Retina (tissue), 1 donor: ENCODE measurements around the gene ASCL3.
"Not testable (repeated sequence)": the region's sequence is repeated elsewhere in the genome, so short reads cannot be mapped to it uniquely, and the experiment has no call there.

Source experiments
- DNase-seq: peaks from one replicate; pipeline ENCODE4 v3.0.0-alpha.2; 2016

ASCL3 gene

DNA sequence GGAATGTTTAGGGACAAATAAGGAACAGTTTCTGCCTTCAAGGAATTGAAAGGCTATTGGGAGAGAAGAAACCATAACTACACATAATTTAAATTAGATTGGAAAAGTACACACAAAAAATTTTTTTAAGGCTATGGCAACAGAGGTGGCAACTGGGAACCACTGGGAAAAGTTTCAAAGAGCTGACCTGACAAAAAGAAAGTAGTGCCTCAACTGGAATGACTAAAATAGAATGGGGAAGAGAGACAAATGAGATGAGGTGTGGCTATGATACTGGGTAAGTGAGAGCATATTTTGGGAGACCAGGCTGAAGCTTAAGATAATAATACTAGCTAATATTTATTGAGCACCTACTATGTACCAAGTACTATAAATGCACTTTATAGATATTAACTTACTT is 34.7 kb downstream of the ASCL3 start:
- no peak for DNase-seq

DNA sequence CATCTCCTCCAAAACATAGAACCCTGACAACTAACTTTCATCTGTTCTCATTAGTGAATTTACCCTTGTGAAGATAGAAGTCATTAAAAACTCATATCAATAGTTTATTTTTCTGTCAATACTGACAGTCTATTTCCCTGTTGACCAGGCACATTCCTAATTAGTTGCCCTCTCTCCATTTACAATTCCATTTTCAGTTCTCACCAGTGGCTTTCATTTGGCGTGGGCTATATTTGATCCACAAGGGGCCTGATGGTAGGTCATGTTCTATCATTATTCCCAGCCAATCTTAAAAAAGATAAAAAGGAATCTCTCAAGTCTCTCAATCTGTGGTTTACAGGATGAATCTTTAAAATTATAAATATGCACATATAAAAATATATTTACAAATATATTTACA is 35.7 kb downstream of the ASCL3 start:
- DNase-seq, result no peak

DNA sequence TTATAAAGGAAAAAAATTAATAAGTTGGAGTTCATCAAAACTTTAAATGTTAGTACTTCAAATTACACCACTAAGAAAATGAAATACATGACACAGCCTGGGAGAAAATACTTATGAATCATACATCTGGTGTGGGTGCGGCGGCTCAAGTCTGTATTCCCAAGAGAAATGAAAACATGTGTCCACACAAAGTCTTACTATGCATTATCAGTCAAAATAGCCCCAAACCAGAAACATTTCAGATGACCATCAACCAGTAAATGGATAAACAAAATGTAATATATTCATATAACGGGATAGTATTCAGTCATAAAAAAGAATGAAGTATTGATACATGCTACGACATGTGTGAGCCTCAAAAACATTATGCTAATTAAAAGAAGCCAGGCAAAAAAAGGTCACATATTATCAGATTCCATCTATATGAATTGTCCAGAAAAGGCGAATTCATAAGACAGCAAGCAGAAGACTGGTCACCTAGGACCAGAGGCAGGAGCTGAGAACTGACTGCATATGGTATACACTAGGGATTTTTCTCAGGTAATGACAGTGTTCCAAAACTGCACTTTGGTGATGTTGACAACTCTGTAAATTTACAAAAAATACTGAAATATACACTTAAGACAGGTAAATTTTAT is 37.2 kb downstream of the ASCL3 start:
- DNase-seq, result no peak

DNA sequence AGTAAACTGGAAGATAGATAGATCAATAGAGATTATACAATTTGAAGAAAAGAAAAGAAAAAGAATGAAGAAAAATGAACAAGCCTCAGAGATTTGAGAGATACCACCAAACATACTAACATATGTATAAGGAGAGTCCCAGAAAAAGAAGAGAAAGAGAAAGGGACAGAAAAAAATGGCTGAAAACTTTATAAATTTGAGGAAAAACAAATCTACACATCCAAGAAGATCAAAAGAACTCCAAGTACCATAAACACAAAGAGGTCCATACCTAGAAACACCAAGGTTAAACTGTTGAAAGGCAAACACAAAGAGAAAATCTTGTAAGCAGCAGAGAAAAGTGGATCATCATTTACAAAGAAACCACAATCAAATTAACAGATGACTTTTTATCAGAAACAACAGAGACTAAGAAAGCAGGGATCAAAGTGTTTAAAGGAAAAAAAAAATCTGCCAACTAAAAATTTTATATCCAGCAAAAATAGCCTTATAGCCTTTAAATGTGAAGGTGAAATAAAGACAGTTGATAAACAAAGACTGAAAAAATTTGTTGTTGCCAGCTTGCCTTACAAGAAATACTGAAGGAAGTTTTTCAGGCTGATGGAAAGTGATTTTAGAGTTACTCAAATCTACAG is 43.6 kb downstream of the ASCL3 start:
- DNase-seq, result no peak

DNA sequence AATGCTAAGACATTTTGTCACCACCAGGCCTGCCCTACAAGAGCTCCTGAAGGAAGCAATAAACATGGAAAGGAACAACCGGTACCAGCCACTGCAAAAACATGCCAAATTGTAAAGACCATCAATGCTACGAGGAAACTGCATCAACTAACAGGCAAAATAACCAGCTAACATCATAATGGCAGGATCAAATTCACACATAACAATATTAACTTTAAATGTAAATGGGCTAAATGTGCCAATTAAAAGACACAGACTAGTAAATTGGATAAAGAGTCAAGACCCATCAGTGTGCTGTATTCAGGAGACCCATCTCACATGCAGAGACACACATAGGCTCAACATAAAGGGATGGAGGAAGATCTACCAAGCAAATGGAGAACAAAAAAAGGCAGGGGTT is 51.6 kb downstream of the ASCL3 start:
- not testable (repeated sequence) for DNase-seq
